Measurements from ENCODE around the gene TICAM2. TPM values are rescaled to one million over a fixed set of nuclear protein-coding genes. Genes with fewer than 3 reads are reported as not detected.

The TICAM2 gene
- total RNA-seq, 1 donor from 2014 or later: 1.9 TPM

- Mint-ChIP-seq H3K36me3 (ENCODE audit: low read depth, unreplicated experiment) (peaks cover 5% of the 10 kb centered on the region), H3K27me3 (ENCODE audit: unreplicated experiment) (peaks cover 8% of the 10 kb centered on the region), H3K4me3 (ENCODE audit: unreplicated experiment) (no peak overlapping the region), H3K27ac (ENCODE audit: unreplicated experiment) (no peak overlapping the region), H3K4me1 (ENCODE audit: unreplicated experiment) (peaks cover 7% of the 10 kb centered on the region), H3K9me3 (ENCODE audit: unreplicated experiment) (peaks cover 6% of the 10 kb centered on the region)
- TF ChIP-seq, protein P1, sequence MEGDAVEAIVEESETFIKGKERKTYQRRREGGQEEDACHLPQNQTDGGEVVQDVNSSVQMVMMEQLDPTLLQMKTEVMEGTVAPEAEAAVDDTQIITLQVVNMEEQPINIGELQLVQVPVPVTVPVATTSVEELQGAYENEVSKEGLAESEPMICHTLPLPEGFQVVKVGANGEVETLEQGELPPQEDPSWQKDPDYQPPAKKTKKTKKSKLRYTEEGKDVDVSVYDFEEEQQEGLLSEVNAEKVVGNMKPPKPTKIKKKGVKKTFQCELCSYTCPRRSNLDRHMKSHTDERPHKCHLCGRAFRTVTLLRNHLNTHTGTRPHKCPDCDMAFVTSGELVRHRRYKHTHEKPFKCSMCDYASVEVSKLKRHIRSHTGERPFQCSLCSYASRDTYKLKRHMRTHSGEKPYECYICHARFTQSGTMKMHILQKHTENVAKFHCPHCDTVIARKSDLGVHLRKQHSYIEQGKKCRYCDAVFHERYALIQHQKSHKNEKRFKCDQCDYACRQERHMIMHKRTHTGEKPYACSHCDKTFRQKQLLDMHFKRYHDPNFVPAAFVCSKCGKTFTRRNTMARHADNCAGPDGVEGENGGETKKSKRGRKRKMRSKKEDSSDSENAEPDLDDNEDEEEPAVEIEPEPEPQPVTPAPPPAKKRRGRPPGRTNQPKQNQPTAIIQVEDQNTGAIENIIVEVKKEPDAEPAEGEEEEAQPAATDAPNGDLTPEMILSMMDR (IDR thresholded peaks at IDR 0.05; ENCODE audit: unreplicated experiment): peak; percentile 12
- DNase-seq (ENCODE audit: low spot score): peak; percentile 34
Observed at GRCh38 chr5:115549154-115549553, 53.1 kb downstream of the TICAM2 start.

DNA sequence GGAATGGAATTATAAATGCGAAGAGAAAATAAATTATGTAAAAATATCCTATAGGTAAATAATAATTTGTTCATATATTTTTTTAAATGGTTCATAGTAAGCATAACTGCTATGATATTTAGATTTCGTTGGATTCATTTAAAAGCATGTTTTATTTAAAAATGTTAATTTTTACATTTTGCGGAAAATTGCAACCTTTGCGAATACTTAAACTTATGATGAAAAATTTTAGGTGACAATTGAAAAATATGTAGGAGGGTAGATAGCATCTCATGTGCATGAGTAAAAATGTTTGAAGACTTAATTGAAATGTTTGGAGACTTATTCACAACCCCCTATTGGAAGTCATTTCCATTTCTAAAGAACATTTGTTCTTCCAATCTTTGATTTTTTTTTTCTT is 53.6 kb downstream of the TICAM2 start:
- Mint-ChIP-seq H3K4me1 (ENCODE audit: unreplicated experiment) (peaks cover 9% of the 10 kb centered on the region), H3K27me3 (ENCODE audit: unreplicated experiment) (peaks cover 12% of the 10 kb centered on the region), H3K9me3 (ENCODE audit: unreplicated experiment) (peaks cover 6% of the 10 kb centered on the region), H3K4me3 (ENCODE audit: unreplicated experiment) (no peak overlapping the region), H3K27ac (ENCODE audit: unreplicated experiment) (no peak overlapping the region), H3K36me3 (ENCODE audit: low read depth, unreplicated experiment) (peaks cover 5% of the 10 kb centered on the region)
- TF ChIP-seq, protein P1 (IDR thresholded peaks at IDR 0.05; ENCODE audit: unreplicated experiment): no peak
- no peak for DNase-seq (ENCODE audit: low spot score)

DNA sequence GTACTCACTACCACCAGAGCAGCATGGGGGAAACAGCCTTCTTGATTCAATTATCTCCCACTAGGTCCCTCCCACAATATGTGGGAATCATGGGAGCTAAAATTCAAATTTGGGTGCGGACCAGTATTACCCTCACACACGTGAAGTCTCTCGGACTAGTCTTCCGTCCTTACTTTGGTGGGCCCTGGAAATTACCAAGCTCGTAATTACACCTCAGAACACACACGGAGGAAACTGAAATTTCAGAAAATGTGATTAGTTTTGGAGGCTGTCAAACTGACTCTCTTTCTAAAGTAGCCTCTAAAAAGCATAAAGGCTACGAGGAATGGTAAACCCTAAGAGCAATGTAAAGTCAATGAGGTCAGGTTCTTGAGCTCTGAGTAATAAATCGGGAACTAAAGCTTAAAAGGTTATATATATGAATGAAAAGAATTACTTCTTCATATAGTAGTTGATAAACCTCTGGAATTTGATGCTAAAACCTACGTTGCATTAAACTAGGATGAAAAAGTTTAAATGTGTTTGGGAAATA is 56.9 kb downstream of the TICAM2 start:
- Mint-ChIP-seq H3K4me1 (ENCODE audit: unreplicated experiment) (peaks cover 30% of the 10 kb centered on the region), H3K27ac (ENCODE audit: unreplicated experiment) (peak overlapping the region; percentile 87), H3K36me3 (ENCODE audit: low read depth, unreplicated experiment) (peaks cover 18% of the 10 kb centered on the region), H3K27me3 (ENCODE audit: unreplicated experiment) (peaks cover 13% of the 10 kb centered on the region), H3K4me3 (ENCODE audit: unreplicated experiment) (peak overlapping the region; percentile 87), H3K9me3 (ENCODE audit: unreplicated experiment) (peaks cover 6% of the 10 kb centered on the region)
- DNase-seq (ENCODE audit: low spot score): no peak
- TF ChIP-seq, protein P1 (IDR thresholded peaks at IDR 0.05; ENCODE audit: unreplicated experiment): no peak

DNA sequence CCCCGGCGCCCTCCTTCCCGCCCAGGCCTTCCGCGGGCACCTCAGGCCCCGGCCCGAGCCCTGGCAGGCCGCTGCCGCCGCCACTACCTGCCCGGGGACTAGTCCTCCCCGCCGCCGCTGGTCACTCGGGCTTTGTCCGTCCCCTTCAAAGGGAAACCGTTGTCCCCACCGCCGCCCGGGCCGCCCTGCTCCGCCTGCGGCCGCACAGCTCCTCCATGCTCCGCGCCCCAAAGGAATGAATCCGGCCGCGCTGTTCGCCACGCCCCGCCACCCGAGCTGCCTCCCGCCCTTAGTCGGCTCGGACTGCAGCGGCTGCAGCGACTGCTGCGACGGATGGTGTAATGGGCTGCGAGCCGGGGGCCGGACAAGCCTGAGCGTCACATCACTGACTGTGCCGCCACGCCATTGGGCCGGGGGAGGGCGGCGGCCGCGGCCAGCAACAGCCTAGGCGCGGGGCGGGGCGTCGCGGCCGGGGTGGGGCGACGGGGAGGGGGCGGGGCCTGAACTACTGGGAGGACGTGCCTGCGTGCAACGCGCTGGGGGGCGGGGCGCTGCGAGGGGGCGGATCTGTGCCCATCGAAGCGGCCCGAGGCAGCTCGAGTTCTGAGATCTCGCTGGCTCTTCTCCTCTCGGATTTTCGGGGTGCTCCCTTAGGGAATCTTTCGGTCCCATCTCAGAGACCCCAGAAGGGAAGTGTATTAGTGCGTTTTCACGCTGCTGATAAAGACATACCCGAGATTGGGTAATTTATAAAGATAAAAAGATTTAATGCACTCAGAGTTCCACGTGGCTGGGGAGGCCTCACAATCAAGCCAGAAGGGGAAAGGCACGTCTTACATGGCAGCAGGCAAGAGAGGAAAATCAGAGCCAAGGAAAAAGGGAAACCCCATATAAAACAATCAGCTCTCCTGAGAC is 57.6 kb downstream of the TICAM2 start, which contains the start of gene FEM1C:
Gene FEM1C (minus strand): TSS at position 340 of the 915 bp plus-strand sequence. CDS start 1,282 bp downstream, outside the sequence.
- H3K27me3 Mint-ChIP-seq (ENCODE audit: unreplicated experiment): peaks cover 12% of the 10 kb centered on the region
- H3K27ac Mint-ChIP-seq (ENCODE audit: unreplicated experiment): peak within 1 kb of the TSS; percentile 95
- H3K4me1 Mint-ChIP-seq (ENCODE audit: unreplicated experiment): peaks cover 38% of the 10 kb centered on the region
- peak within 1 kb of the TSS; percentile 98 for H3K4me3 Mint-ChIP-seq (ENCODE audit: unreplicated experiment)
- H3K9me3 Mint-ChIP-seq (ENCODE audit: unreplicated experiment): peaks cover 6% of the 10 kb centered on the region
- TF ChIP-seq, protein P1 (IDR thresholded peaks at IDR 0.05; ENCODE audit: unreplicated experiment): no peak
- DNase-seq (ENCODE audit: low spot score): peak; percentile 98
- H3K36me3 Mint-ChIP-seq (ENCODE audit: low read depth, unreplicated experiment): peaks cover 23% of the 10 kb centered on the region

GRCh38 chr5:115544043-115544435 is 58.2 kb downstream of the TICAM2 start:
- H3K4me1 Mint-ChIP-seq (ENCODE audit: unreplicated experiment): peaks cover 40% of the 10 kb centered on the region
- peaks cover 26% of the 10 kb centered on the region for H3K36me3 Mint-ChIP-seq (ENCODE audit: low read depth, unreplicated experiment)
- H3K27ac Mint-ChIP-seq (ENCODE audit: unreplicated experiment): peak overlapping the region; percentile 95
- H3K4me3 Mint-ChIP-seq (ENCODE audit: unreplicated experiment): peak overlapping the region; percentile 98
- peaks cover 12% of the 10 kb centered on the region for H3K27me3 Mint-ChIP-seq (ENCODE audit: unreplicated experiment)
- H3K9me3 Mint-ChIP-seq (ENCODE audit: unreplicated experiment): peaks cover 6% of the 10 kb centered on the region
- DNase-seq (ENCODE audit: low spot score): peak; percentile 34
- TF ChIP-seq, protein P1 (IDR thresholded peaks at IDR 0.05; ENCODE audit: unreplicated experiment): no peak

Measured in endothelial cell (in vitro differentiated cells).